Stimulated activated CD4-positive, alpha-beta T cell treated with anti-CD3 and anti-CD28 coated beads, Interleukin-12 subunit alpha, Interleukin-12 subunit beta, amount 100 ng/mL, for 4 hours (primary cell): ENCODE data around the gene LDLRAD2.
"Not testable (repeated sequence)": the region's sequence is repeated elsewhere in the genome, so short reads cannot be mapped to it uniquely, and the experiment has no call there.

Source experiments
- DNase-seq: peaks from one replicate; pipeline ENCODE4 v3.0.0-alpha.2; 2020

The LDLRAD2 gene

GRCh38 chr1:21811875-21812305 is at the start of gene LDLRAD2:
Gene LDLRAD2, plus strand, starts transcription at chr1:21812265. Its CDS starts 187 bp downstream, at chr1:21812452.
- DNase-seq: no peak

DNA sequence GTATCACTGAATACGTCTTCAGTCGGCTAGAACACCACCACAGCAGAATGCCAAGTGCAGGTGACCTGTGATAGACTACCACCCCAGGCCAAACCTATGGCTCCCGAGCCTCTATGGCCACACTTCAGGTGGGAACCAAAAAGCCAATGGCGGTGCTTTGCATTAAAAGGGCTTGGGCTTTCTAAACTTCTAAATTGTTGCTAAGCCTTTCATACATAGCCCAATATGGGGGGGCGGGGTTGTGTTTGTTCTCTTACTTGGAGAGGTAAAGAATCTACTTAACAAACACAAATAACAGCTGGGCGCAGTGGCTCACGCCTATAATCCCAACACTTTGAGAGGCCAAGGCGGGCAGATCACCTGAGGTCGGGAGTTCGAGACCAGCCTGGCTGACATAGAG is 48.8 kb upstream of the LDLRAD2 start:
- no peak for DNase-seq

GRCh38 chr1:21763694-21764419 is 48.2 kb upstream of the LDLRAD2 start:
- no peak for DNase-seq

DNA sequence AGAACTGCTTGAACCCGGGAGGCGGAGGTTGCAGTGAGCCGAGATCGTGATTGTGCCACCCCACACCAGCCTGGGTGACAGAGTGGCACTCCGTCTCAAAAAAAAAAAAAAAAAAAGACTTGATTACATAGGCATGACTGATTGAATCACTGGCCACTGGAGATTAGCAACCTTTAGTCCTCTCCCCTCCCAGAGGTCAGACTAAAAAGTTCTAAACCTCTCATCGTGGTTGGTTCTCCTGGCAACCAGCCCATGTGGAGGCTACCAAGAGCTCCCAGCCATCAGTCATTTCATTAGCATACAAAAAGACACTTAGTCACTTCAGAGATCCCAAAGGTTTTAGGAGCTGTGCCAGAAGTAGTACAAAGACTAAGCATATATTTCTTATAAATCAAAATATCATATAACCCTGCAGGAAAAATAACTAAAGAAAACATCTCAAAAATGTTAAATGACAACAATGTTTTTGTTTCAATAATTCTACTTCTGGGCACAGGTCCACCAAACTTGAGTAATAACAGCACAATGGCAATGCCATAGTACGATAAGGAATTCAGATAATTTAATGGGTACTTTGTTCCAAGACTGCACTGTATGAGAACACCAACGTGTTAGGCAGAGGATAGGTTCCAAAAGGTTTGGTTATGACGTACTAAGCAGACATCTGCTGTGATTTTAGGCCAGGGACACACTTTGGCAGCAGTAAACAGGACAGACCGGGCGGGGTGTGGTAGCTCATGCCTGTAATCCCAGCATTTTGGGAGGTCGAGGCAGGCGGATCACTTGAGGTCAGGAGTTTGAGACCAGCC is 47.2 kb upstream of the LDLRAD2 start:
- DNase-seq: no peak

DNA sequence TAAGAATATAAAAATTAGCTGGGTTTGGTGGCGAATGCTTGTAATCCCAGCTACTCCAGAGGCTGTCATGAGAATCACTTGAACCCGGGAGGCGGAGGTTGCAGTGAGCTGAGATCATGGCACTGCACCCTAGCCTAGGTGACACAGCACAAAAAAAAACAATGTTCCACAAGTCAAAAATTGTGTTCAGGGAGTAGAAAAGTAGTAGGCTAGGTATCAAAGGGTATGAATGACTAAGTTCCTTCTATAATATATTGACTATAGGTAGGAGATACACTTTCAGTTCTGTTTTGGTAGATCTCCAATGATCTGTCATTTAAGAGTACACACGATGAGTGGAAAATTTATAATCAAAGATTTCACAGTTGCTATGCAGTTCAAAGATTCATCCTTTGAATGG is 45.9 kb upstream of the LDLRAD2 start:
- DNase-seq: no peak

- DNase-seq: not testable (repeated sequence)
Measured at GRCh38 chr1:21767106-21767505, 45.0 kb upstream of the LDLRAD2 start.

DNA sequence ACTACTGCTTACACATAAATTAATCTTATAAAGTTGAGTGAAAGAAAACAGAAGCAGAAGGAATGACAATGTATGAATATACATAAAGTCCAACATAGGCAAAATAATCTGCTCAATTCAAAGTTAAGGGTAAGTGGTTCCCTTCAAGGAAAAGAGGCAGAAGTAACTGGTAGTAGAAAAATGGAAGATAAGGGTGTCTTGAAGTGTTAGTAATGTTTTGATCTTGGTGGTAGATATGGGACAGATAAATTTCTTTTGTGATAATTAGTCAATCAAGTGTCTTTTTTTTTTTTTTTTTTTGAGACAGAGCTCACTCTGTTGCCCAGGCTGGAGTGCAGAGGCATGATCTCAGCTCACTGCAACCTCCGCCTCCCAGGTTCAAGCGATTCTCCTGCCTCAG is 41.9 kb upstream of the LDLRAD2 start:
- no peak for DNase-seq

DNA sequence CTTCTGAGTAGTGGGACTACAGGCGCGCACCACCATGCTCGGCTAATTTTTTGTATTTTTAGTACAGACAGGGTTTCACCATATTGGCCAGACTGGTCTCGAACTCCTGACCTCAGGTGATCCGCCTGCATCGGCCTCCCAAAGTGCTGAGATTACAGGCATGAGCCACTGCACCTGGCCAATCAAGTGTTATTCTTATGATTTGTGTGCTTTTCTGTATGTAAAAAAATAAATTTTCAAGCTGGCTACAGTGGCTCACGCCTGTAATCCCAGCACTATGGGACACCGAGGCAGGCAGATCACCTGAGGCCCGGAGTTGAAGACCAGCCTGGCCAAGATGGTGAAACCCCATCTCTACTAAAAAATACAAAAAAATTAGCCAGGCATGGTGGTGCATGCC is 41.5 kb upstream of the LDLRAD2 start:
- not testable (repeated sequence) for DNase-seq

DNA sequence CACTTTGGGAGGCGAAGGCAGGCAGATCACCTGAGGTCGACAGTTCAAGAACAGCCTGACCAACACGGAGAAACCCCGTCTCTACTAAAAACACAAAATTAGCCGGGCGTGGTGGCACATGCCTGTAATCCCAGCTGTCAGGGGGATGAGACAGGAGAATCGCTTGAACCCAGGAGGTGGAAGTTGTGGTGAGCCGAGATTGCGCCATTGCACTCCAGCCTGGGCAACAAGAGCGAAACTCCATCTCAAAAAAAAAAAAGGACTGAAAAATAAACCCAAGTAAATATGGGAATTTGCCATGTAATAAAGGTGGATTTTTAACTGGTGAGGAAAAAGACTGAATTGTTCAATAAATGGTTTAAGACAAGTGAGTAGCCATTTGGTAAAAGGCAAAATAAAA is 40.4 kb upstream of the LDLRAD2 start:
- not testable (repeated sequence) for DNase-seq

DNA sequence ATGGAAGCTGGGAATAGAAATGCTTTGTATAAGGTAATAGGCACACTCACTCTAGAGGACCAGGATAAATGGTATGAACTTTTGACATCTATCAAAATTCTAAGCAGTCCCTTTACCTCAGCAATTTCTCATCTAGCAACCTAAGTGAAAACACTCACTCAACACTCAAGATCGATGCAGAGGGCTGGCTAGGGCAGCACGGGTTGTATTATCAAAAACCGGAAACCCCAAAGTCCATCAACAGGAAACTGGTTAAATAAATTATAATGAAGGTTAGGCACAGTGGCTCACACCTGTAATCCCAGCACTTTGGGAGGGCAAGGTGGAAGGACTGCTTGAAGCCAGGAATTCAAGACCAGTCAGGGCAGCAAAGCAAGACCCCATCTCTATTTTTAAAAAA is 38.5 kb upstream of the LDLRAD2 start:
- no peak for DNase-seq

- DNase-seq: no peak
Measured at GRCh38 chr1:21774835-21775549, 37.1 kb upstream of the LDLRAD2 start.

DNA sequence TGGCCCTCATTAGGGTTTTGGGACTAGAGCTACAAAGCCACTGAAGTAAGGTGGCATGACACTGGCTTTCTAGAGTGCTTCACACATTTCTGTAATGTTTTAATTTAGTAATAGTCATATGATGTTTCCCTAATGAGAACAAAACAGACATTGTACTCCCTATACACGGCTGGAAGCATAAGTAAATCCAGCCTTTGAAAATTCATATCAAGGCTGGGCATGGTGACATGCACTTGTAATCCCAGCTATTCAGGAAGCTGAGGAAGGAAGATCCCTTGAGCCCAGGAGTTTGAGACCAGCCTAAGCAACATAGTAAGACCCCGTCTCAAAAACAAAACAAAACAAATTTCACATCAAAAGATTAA is 36.5 kb upstream of the LDLRAD2 start:
- DNase-seq: no peak

DNA sequence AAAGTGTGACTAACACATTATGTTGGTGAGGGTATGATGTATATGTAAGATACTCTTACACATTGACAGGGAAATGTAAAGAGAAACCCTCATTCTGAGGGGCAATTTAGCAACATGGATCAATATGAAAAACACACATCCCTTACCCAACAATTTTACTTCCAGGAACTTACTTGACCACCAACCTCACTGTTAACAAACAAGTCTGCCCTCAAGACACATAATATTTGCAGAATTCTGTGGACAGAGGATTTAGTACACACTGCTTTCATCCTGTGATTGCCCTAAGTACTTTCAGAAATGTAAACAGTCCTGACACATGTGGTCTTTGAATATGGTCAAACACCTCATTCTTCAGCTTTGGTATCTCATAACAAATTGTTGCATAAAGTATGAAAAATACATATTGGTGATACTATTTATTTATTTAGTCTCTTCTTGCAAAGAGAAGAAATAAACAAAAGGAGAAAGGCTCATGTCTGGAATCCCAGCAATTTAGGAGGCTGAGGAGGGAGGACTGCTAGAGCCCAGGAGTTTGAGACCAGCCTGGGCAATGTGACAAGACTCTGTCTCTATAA is 36.0 kb upstream of the LDLRAD2 start:
- no peak for DNase-seq

GRCh38 chr1:21776925-21777324 is 35.1 kb upstream of the LDLRAD2 start:
- DNase-seq: not testable (repeated sequence)

DNA sequence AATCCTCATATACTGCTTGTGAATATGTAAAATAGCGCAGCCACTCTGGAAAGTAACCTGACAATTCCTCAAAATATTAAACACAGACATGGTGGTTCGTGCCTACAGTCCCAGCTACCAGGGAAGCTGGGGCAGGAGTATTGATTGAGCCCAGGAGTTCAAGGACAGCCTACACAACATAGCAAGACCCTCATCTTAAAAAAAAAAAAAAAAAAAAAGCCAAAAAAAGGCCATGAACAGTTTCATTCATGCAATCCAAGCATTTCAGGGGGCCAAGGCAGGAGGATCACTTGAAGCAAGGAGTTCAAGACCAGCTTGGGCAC is 33.7 kb upstream of the LDLRAD2 start:
- DNase-seq: no peak

DNA sequence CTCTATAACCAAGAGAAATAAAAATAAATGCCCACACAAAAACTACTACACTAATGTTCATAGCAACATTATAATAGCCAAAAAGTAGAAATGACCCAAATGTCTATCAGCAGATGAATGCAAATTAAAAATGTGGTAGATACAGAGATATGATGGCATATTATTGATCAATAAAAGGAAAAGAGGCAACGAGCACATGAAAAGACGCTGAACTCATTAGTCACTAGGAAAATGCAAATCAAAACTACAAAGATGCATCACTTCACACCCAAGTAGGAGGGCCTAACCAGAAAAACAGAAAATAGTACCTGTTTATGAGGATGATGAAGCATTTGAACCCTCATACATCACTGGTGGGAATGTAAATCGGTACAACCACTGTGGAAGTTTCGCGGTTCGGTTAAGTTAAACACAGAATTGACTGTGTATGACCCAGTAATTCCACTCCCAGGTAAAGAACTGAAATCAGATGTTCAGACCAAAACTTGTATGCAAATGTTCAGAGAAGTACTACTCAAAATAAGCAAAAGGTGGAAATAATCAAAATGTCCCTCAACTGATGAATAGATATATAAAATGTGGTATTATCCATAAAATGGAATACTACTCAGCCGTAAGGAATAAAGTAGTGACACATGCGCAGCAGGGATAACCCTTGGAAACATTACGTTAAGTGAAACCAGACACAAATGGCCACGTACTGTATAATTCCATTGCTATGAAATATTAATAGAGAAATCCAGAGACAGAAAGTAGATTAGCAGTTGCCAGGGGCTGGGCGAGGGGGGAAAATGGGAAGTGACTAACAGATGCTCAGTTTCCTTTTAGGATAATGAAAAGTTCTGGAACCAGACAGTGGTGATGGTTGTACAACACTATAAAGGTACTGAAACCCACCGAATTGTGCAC is 32.2 kb upstream of the LDLRAD2 start:
- DNase-seq: peak; percentile 23

- no peak for DNase-seq
Measured at GRCh38 chr1:21781815-21782348, 30.2 kb upstream of the LDLRAD2 start.

- peak; percentile 33 for DNase-seq
Measured at GRCh38 chr1:21782349-21782867, 29.7 kb upstream of the LDLRAD2 start.

DNA sequence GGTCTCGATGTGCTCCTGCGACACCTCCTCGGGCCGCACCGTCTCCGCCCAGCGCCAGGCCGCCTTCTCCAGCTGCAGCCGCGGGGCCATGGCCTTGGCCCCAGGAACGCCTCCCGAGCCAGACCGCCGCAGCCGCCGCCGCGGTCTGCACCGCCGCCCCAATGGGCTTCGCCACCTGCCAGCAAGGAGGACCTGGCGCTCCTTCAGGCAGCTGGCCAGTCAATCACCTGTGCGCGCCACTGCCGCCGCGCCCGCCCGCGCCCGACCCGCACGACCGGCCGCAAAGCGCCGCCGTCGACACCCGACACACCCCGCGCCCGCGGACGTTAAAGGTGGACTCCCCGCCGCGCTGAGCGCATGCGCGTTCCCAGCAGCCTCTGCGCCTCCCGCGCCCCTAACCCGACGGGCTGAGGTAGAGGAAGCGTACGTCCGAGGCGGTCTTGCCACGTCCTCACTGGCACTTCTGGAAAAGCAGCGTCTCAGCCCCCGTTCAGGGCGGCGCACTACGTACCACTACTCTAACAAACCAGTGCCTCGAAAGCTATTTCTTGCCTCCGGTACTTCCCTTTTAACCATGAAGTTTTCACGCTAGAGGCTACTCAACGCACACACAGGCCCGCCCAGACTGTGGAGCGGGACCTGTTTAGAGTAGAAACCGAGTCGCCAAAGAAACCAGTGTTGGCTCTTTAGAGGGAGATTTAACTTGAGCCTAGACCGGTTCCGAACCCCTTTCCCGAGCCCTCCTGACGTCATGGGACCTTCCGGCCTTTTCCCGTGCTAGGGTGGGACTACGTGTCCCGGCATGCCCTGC is 29.0 kb upstream of the LDLRAD2 start, which contains the start of gene USP48:
Gene USP48 (minus strand): TSS at position 282 of the 811 bp plus-strand sequence. CDS start 192 bp downstream, at position 90.
- peak; percentile 94 for DNase-seq
